Loucy (cell line): ENCODE data around the gene ARRDC3.

Source experiments
- H2AFZ ChIP-seq: fragments of 200-600 bp; sonication (generic); 2 replicates; pipeline ENCODE4 v1.6.0; 2016; ENCODE audit warnings: antibody characterized with exemption, mild to moderate bottlenecking, low read length, moderate library complexity
- H3F3A ChIP-seq: fragments of 200-600 bp; 2 replicates; pipeline ENCODE4 v1.6.0; 2016; ENCODE audit warnings: antibody characterized with exemption, low read depth, mild to moderate bottlenecking
- H3K27me3 ChIP-seq: fragments of 200-600 bp; sonication (generic); 2 replicates; pipeline ENCODE4 v1.6.1; 2014; ENCODE audit warnings: low read length, mild to moderate bottlenecking; ENCODE audit not compliant: insufficient read depth, poor library complexity, severe bottlenecking
- H3K36me3 ChIP-seq: fragments of 200-600 bp; sonication (generic); 2 replicates; pipeline ENCODE4 v1.6.1; 2016; ENCODE audit warnings: low read length; ENCODE audit not compliant: insufficient read depth
- H3K4me1 ChIP-seq: fragments of 200-600 bp; sonication (generic); 2 replicates; pipeline ENCODE4 v1.5.1; 2014; ENCODE audit warnings: low read length, mild to moderate bottlenecking; ENCODE audit not compliant: insufficient read depth, poor library complexity, severe bottlenecking
- H3K4me2 ChIP-seq: fragments of 200-600 bp; sonication (generic); 2 replicates; pipeline ENCODE4 v1.6.0; 2014; ENCODE audit warnings: antibody characterized with exemption, low read length, low read depth, mild to moderate bottlenecking; ENCODE audit not compliant: poor library complexity, severe bottlenecking
- H3K4me3 ChIP-seq: fragments of 200-600 bp; sonication (generic); 2 replicates; pipeline ENCODE4 v1.5.1; 2014; ENCODE audit warnings: low read length, mild to moderate bottlenecking, mixed read lengths; ENCODE audit not compliant: poor library complexity, severe bottlenecking
- H3K79me2 ChIP-seq: fragments of 200-600 bp; sonication (generic); 2 replicates; pipeline ENCODE4 v1.6.1; 2014; ENCODE audit warnings: low read length; ENCODE audit not compliant: insufficient read depth
- H3K9ac ChIP-seq: fragments of 200-600 bp; sonication (generic); 2 replicates; pipeline ENCODE4 v1.6.0; 2014; ENCODE audit warnings: mild to moderate bottlenecking, low read depth, low read length, moderate library complexity; ENCODE audit not compliant: poor library complexity, severe bottlenecking
- H3K9me2 ChIP-seq: fragments of 200-600 bp; sonication (generic); replicated peaks from 2 replicates; pipeline ENCODE4 v1.6.1; 2016; ENCODE audit warnings: low read depth, low read length, mixed read lengths
- H3K9me3 ChIP-seq: fragments of 200-600 bp; sonication (generic); 2 replicates; pipeline ENCODE4 v1.6.1; 2014; ENCODE audit warnings: mild to moderate bottlenecking, antibody characterized with exemption, low read length, low read depth; ENCODE audit not compliant: insufficient read depth
- H4K20me1 ChIP-seq: fragments of 200-600 bp; sonication (generic); 2 replicates; pipeline ENCODE4 v1.6.0; 2014; ENCODE audit warnings: antibody characterized with exemption, low read length, mild to moderate bottlenecking; ENCODE audit not compliant: insufficient read depth, poor library complexity, severe bottlenecking
- CTCF ChIP-seq: fragments of 200-600 bp; sonication (generic); conservative IDR thresholded peaks from 2 replicates; pipeline ENCODE4 v1.5.1; 2014; ENCODE audit warnings: mild to moderate bottlenecking, antibody characterized with exemption, low read length
- EZH2phosphoT487 ChIP-seq: fragments of 200-600 bp; IDR thresholded peaks from 2 replicates; pipeline ENCODE4 v1.6.1; 2018; ENCODE audit warnings: antibody characterized with exemption, mild to moderate bottlenecking, moderate library complexity, borderline replicate concordance

Gene ARRDC3

GRCh38 chr5:91367344-91367743, 15.8 kb downstream of the ARRDC3 start:
- Histone ChIP-seq H3K4me1 (no peaks in the 10 kb centered on the region), H3K79me2 (0 out of 2 replicates have a peak, but pooled peaks cover 3% of the 10 kb centered on the region), H3K27me3 (no peaks in the 10 kb centered on the region), H3F3A (no peaks in the 10 kb centered on the region), H3K9me2 (no peaks in the 10 kb centered on the region), H3K4me3 (no peak overlapping the region), H4K20me1 (no peaks in the 10 kb centered on the region), H3K4me2 (no peak overlapping the region), H3K9ac (no peak overlapping the region), H3K9me3 (no peaks in the 10 kb centered on the region), H2AFZ (no peak overlapping the region), H3K36me3 (peaks cover 29% of the 10 kb centered on the region; the same call in 1 of the 2 replicates)
- TF ChIP-seq EZH2phosphoT487: no peak

GRCh38 chr5:91366551-91366950, 16.6 kb downstream of the ARRDC3 start:
- TF ChIP-seq EZH2phosphoT487: no peak
- TF ChIP-seq CTCF: no peak
- no peaks in the 10 kb centered on the region for H3F3A ChIP-seq
- no peak overlapping the region for H2AFZ ChIP-seq
- H3K4me3 ChIP-seq: no peak overlapping the region
- no peaks in the 10 kb centered on the region for H3K9me3 ChIP-seq
- no peak overlapping the region for H3K4me2 ChIP-seq
- H4K20me1 ChIP-seq: no peaks in the 10 kb centered on the region
- H3K36me3 ChIP-seq: peaks cover 24% of the 10 kb centered on the region; the same call in 1 of the 2 replicates
- no peak overlapping the region for H3K9ac ChIP-seq
- 0 out of 2 replicates have a peak, but pooled peaks cover 3% of the 10 kb centered on the region for H3K79me2 ChIP-seq
- no peaks in the 10 kb centered on the region for H3K4me1 ChIP-seq
- H3K9me2 ChIP-seq: no peaks in the 10 kb centered on the region
- H3K27me3 ChIP-seq: no peaks in the 10 kb centered on the region

- Histone ChIP-seq H3K79me2 (0 out of 2 replicates have a peak, but pooled peaks cover 3% of the 10 kb centered on the region), H3K9me3 (no peaks in the 10 kb centered on the region), H2AFZ (no peak overlapping the region), H3K27me3 (no peaks in the 10 kb centered on the region), H3K36me3 (peaks cover 13% of the 10 kb centered on the region; the same call in 1 of the 2 replicates), H3K4me1 (no peaks in the 10 kb centered on the region), H3K4me3 (no peak overlapping the region), H3K9me2 (no peaks in the 10 kb centered on the region), H3K4me2 (no peak overlapping the region), H3F3A (no peaks in the 10 kb centered on the region), H3K9ac (no peak overlapping the region), H4K20me1 (no peaks in the 10 kb centered on the region)
- TF ChIP-seq EZH2phosphoT487 (no peak), CTCF (no peak)
These were observed 17.6 kb downstream of the ARRDC3 start for GRCh38 chr5:91365498-91365897.

GRCh38 chr5:91362935-91363334, 20.2 kb downstream of the ARRDC3 start:
- Histone ChIP-seq H3K9me2 (no peaks in the 10 kb centered on the region), H3K4me1 (no peaks in the 10 kb centered on the region)

More at GRCh38 chr5:91362935-91363334, 20.2 kb downstream of the ARRDC3 start:
- H3K79me2 ChIP-seq: no peaks in the 10 kb centered on the region
- no peak overlapping the region for H3K9ac ChIP-seq
- TF ChIP-seq EZH2phosphoT487: no peak
- TF ChIP-seq CTCF: no peak
- no peaks in the 10 kb centered on the region for H3K9me3 ChIP-seq
- H3K36me3 ChIP-seq: no peaks in the 10 kb centered on the region
- no peaks in the 10 kb centered on the region for H4K20me1 ChIP-seq
- H3K4me2 ChIP-seq: no peak overlapping the region
- H3F3A ChIP-seq: no peaks in the 10 kb centered on the region
- no peak overlapping the region for H3K4me3 ChIP-seq
- H3K27me3 ChIP-seq: no peaks in the 10 kb centered on the region
- H2AFZ ChIP-seq: no peak overlapping the region
